HCT116 (cell line): ENCODE results near the gene SORCS2. TPM values are rescaled to one million over a fixed set of nuclear protein-coding genes. Genes with fewer than 3 reads are reported as not detected.

Source experiments
- ATAC-seq: fragments of 200-7000 bp; cut with Tn5 transposase; 2 replicates; pipeline ENCODE4 v1.9.1; 2020; ENCODE audit warnings: mild to moderate bottlenecking, moderate library complexity
- BruUV-seq: library from RNA; stranded (reverse); fragments of 400-500 nt; replicated peaks from 2 replicates; lab custom pipeline; 2021; lab: Mats Ljungman, UMichigan
- CTCF ChIA-PET: fragments of 300-600 bp; sonication (Branson Sonifier 250); formaldehyde crosslinking; loops from one replicate; lab custom pipeline; 2021; ENCODE audit warnings: antibody characterized with exemption; lab: Charles Lee
- POLR2A ChIA-PET: fragments of 300-600, 350-600 bp; sonication (Branson Sonifier 250); formaldehyde crosslinking; loops from one replicate; lab custom pipeline; 2021; ENCODE audit warnings: antibody characterized with exemption; lab: Charles Lee
- RAD21 ChIA-PET, 2 experiments: fragments of 300-600 bp; sonication (Branson Sonifier 250); formaldehyde crosslinking; loops; one replicate each; lab custom pipeline; 2023; ENCODE audit warnings: low total read pairs in 2 of 2; ENCODE audit not compliant: uncharacterized antibody in 2 of 2, unreplicated experiment in 2 of 2, low non-redundant PET in 1 of 2; lab: Charles Lee
- DNase-seq: peaks from one replicate; pipeline ENCODE4 v3.0.0-alpha.2; 2010; ENCODE audit warnings: low read depth, low spot score
- H2AFZ ChIP-seq: fragments of 200-600 bp; shearing (Covaris generic), sonication (generic); 2 replicates; pipeline ENCODE4 v1.6.1; 2017; ENCODE audit warnings: low read depth, mixed run types, mixed read lengths, antibody characterized with exemption, low read length; ENCODE audit not compliant: poor library complexity, severe bottlenecking
- H3K27ac ChIP-seq: 2 replicates; pipeline ENCODE4 v1.5.1; 2012; ENCODE audit warnings: low read depth, low read length
- H3K27me3 ChIP-seq: fragments of 200-600 bp; sonication (generic); 2 replicates; pipeline ENCODE4 v1.6.1; 2016; ENCODE audit warnings: mixed run types, low read length, mixed read lengths; ENCODE audit not compliant: insufficient read depth
- H3K36me3 ChIP-seq, 2 experiments: fragments of 200-500 bp in 1 of 2; fragments of 200-600 bp in 1 of 2; sonication (Bioruptor generic) in 1 of 2; sonication (generic) in 1 of 2; 2 replicates each; pipeline versions ENCODE4 v1.5.1 to v1.6.1; 2014 to 2016; ENCODE audit warnings: low read length in 2 of 2, inconsistent platforms in 1 of 2, mixed read lengths in 1 of 2, mixed run types in 1 of 2; ENCODE audit not compliant: insufficient read depth in 2 of 2, control insufficient read depth in 1 of 2
- H3K4me1 ChIP-seq, 2 experiments: fragments of 200-600 bp in 1 of 2; sonication (generic) in 1 of 2; 2 replicates each; pipeline versions ENCODE4 v1.5.1 to v1.6.1; 2012 to 2017; ENCODE audit warnings: low read length in 2 of 2, inconsistent platforms in 1 of 2, mild to moderate bottlenecking in 1 of 2, mixed read lengths in 1 of 2, mixed run types in 1 of 2, moderate library complexity in 1 of 2; ENCODE audit not compliant: insufficient read depth in 2 of 2, control insufficient read depth in 1 of 2
- H3K4me2 ChIP-seq: fragments of 200-600 bp; sonication (generic); 2 replicates; pipeline ENCODE4 v1.6.1; 2017; ENCODE audit warnings: mixed run types, low read length, mixed read lengths
- H3K4me3 ChIP-seq, 2 experiments: fragments of 200-600 bp in 1 of 2; sonication (generic) in 1 of 2; replicated peaks in 1 of 2; 2 replicates each; pipeline ENCODE4 v1.5.1; 2011 to 2016; ENCODE audit warnings: low read length in 2 of 2, control low read depth in 1 of 2, low read depth in 1 of 2, mild to moderate bottlenecking in 1 of 2, mixed read lengths in 1 of 2, mixed run types in 1 of 2
- H3K79me2 ChIP-seq: fragments of 200-600 bp; sonication (generic); 2 replicates; pipeline ENCODE4 v1.6.1; 2017; ENCODE audit warnings: mild to moderate bottlenecking, mixed run types, low read length, moderate library complexity, mixed read lengths; ENCODE audit not compliant: insufficient read depth
- H3K9ac ChIP-seq: fragments of 200-600 bp; sonication (generic); 2 replicates; pipeline ENCODE4 v1.6.1; 2016; ENCODE audit warnings: low read length, mixed read lengths
- H3K9me2 ChIP-seq: fragments of 200-600 bp; sonication (generic), shearing (Covaris generic); 2 replicates; pipeline ENCODE4 v1.6.1; 2017; ENCODE audit warnings: mixed run types, mild to moderate bottlenecking, moderate library complexity; ENCODE audit not compliant: insufficient read depth
- H3K9me3 ChIP-seq, 2 experiments: fragments of 200-500 bp in 1 of 2; fragments of 200-600 bp in 1 of 2; sonication (Bioruptor generic) in 1 of 2; sonication (generic) in 1 of 2; 2 replicates each; pipeline ENCODE4 v1.6.1; 2014 to 2017; ENCODE audit warnings: low read length in 2 of 2, mixed read lengths in 2 of 2, inconsistent platforms in 1 of 2, low read depth in 1 of 2, mild to moderate bottlenecking in 1 of 2, mixed run types in 1 of 2, moderate library complexity in 1 of 2; ENCODE audit not compliant: control insufficient read depth in 1 of 2, insufficient read depth in 1 of 2
- H4K20me1 ChIP-seq: fragments of 200-600 bp; sonication (generic), shearing (Covaris generic); 2 replicates; pipeline ENCODE4 v1.6.1; 2017; ENCODE audit warnings: mixed run types, mild to moderate bottlenecking, moderate library complexity; ENCODE audit not compliant: insufficient read depth
- CBX3 ChIP-seq: IDR thresholded peaks from 2 replicates; pipeline ENCODE4 v1.6.1; 2012; ENCODE audit warnings: low read depth
- CEBPB ChIP-seq: IDR thresholded peaks from 2 replicates; pipeline ENCODE4 v1.6.1; 2012; ENCODE audit warnings: low read depth
- EGR1 ChIP-seq: IDR thresholded peaks from 2 replicates; pipeline ENCODE4 v1.6.1; 2012; ENCODE audit warnings: low read depth
- EZH2 ChIP-seq: fragments of 200-600 bp; sonication (generic); IDR thresholded peaks from 2 replicates; pipeline ENCODE4 v1.6.1; 2017; ENCODE audit warnings: antibody characterized with exemption, mixed run types
- EZH2phosphoT487 ChIP-seq: fragments of 200-600 bp; IDR thresholded peaks from 2 replicates; pipeline ENCODE4 v1.6.1; 2018; ENCODE audit warnings: antibody characterized with exemption, borderline replicate concordance
- JUND ChIP-seq: IDR thresholded peaks from 2 replicates; pipeline ENCODE4 v1.6.1; 2012
- POLR2A ChIP-seq: IDR thresholded peaks from 2 replicates; pipeline ENCODE4 v1.7.0; 2011; ENCODE audit warnings: borderline replicate concordance; ENCODE audit not compliant: insufficient read depth, insufficient read length; ENCODE audit errors: extremely low read depth
- RAD21 ChIP-seq: IDR thresholded peaks from 2 replicates; pipeline ENCODE4 v1.6.1; 2012; ENCODE audit warnings: low read depth, mild to moderate bottlenecking
- SIN3A ChIP-seq: IDR thresholded peaks from 2 replicates; pipeline ENCODE4 v1.6.1; 2012; ENCODE audit warnings: low read depth
- SP1 ChIP-seq: IDR thresholded peaks from 2 replicates; pipeline ENCODE4 v1.6.1; 2012; ENCODE audit warnings: low read depth
- SRF ChIP-seq: IDR thresholded peaks from 2 replicates; pipeline ENCODE4 v1.6.1; 2012; ENCODE audit warnings: low read depth
- TCF7L2 ChIP-seq: IDR thresholded peaks from 2 replicates; pipeline ENCODE4 v1.7.0; 2011; ENCODE audit warnings: borderline replicate concordance, inconsistent platforms; ENCODE audit not compliant: insufficient read depth, insufficient read length; ENCODE audit errors: extremely low read depth
- YY1 ChIP-seq: IDR thresholded peaks from 2 replicates; pipeline ENCODE4 v1.6.1; 2011; ENCODE audit warnings: low read length, low read depth, moderate library complexity, mild to moderate bottlenecking; ENCODE audit not compliant: insufficient replicate concordance; ENCODE audit errors: extremely low read depth
- ZFX ChIP-seq: fragments of 450-650 bp; IDR thresholded peaks from 2 replicates; pipeline ENCODE4 v1.6.1; 2017
- ZNF274 ChIP-seq: fragments of 200-500 bp; sonication (Bioruptor generic); IDR thresholded peaks from 2 replicates; pipeline ENCODE4 v1.6.1; 2014; ENCODE audit warnings: mild to moderate bottlenecking, low read depth, low read length, inconsistent platforms
- intact Hi-C: fragments of 100-400 bp; cut with micrococcal nuclease; formaldehyde crosslinking; loops from 2 replicates; pipeline ENCODE4 v1.10.0; 2022
- total RNA-seq: library from RNA; stranded (reverse); gene quantifications from one replicate; pipeline ENCODE4 v1.2.1, GENCODE V29; 2021; ENCODE audit not compliant: unreplicated experiment
- TF ChIP-seq, protein P1 (sequence below): IDR thresholded peaks from 2 replicates; pipeline ENCODE4 v1.6.1; 2012
- TF ChIP-seq, protein P2 (sequence below): IDR thresholded peaks from 2 replicates; pipeline ENCODE4 v1.6.1; 2011; ENCODE audit warnings: mild to moderate bottlenecking, low read length, moderate library complexity; ENCODE audit not compliant: insufficient replicate concordance; ENCODE audit errors: extremely low read depth
- TF ChIP-seq, protein P3 (sequence below): IDR thresholded peaks from 2 replicates; pipeline ENCODE4 v1.6.1; 2012; ENCODE audit warnings: low read depth

SORCS2 gene
- total RNA-seq, 1 experiment from 2014 or later, result 0.37 TPM

DNA sequence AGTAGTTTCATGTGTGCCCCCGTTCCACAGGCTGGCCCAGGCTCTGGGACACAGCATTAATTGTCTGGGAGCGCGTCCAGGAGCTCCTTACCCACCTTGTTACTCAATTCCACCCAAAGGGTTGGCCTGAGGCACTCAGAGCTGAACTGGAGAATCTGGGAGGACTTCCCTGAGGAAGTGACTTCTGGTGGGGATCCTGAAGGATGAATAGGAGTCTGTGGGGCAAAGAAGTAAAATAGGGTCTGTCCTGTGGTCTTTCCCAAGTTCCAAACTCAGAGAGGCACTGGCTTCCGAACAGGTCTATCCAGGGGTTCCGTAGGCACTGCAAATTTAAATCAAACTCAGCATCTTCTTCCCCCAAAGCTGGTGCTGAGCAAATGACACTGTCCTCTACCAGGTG lies 543.1 kb downstream of the SORCS2 start:
- H3K9me2 ChIP-seq, result no peaks in the 10 kb centered on the region
- ATAC-seq (no peak), DNase-seq (no peak)
- H3K27me3 ChIP-seq, result no peaks in the 10 kb centered on the region
- H4K20me1 ChIP-seq, result no peaks in the 10 kb centered on the region
- H3K36me3 ChIP-seq, result no peaks in the 10 kb centered on the region
- no TSS peak for BruUV-seq
- no peak overlapping the region for H3K27ac ChIP-seq
- no peaks in the 10 kb centered on the region for H3K4me1 ChIP-seq
- no peaks in the 10 kb centered on the region for H3K79me2 ChIP-seq
- intact Hi-C loops, result no loop called here
- POLR2A ChIA-PET, result no interaction called here
- TF ChIP-seq SP1 (no peak), TCF7L2 (no peak), JUND (no peak), ZNF274 (no peak), EZH2 (no peak), SRF (no peak), EZH2phosphoT487 (no peak), ZFX (no peak), YY1 (no peak), CBX3 (no peak), RAD21 (no peak), CEBPB (no peak), SIN3A (no peak), POLR2A (no peak), EGR1 (no peak)
- TF ChIP-seq, protein P1, sequence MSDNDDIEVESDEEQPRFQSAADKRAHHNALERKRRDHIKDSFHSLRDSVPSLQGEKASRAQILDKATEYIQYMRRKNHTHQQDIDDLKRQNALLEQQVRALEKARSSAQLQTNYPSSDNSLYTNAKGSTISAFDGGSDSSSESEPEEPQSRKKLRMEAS, result no peak
- TF ChIP-seq, protein P2, sequence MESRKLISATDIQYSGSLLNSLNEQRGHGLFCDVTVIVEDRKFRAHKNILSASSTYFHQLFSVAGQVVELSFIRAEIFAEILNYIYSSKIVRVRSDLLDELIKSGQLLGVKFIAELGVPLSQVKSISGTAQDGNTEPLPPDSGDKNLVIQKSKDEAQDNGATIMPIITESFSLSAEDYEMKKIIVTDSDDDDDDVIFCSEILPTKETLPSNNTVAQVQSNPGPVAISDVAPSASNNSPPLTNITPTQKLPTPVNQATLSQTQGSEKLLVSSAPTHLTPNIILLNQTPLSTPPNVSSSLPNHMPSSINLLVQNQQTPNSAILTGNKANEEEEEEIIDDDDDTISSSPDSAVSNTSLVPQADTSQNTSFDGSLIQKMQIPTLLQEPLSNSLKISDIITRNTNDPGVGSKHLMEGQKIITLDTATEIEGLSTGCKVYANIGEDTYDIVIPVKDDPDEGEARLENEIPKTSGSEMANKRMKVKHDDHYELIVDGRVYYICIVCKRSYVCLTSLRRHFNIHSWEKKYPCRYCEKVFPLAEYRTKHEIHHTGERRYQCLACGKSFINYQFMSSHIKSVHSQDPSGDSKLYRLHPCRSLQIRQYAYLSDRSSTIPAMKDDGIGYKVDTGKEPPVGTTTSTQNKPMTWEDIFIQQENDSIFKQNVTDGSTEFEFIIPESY, result no peak
- TF ChIP-seq, protein P3, sequence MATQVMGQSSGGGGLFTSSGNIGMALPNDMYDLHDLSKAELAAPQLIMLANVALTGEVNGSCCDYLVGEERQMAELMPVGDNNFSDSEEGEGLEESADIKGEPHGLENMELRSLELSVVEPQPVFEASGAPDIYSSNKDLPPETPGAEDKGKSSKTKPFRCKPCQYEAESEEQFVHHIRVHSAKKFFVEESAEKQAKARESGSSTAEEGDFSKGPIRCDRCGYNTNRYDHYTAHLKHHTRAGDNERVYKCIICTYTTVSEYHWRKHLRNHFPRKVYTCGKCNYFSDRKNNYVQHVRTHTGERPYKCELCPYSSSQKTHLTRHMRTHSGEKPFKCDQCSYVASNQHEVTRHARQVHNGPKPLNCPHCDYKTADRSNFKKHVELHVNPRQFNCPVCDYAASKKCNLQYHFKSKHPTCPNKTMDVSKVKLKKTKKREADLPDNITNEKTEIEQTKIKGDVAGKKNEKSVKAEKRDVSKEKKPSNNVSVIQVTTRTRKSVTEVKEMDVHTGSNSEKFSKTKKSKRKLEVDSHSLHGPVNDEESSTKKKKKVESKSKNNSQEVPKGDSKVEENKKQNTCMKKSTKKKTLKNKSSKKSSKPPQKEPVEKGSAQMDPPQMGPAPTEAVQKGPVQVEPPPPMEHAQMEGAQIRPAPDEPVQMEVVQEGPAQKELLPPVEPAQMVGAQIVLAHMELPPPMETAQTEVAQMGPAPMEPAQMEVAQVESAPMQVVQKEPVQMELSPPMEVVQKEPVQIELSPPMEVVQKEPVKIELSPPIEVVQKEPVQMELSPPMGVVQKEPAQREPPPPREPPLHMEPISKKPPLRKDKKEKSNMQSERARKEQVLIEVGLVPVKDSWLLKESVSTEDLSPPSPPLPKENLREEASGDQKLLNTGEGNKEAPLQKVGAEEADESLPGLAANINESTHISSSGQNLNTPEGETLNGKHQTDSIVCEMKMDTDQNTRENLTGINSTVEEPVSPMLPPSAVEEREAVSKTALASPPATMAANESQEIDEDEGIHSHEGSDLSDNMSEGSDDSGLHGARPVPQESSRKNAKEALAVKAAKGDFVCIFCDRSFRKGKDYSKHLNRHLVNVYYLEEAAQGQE, result no peak
- no peak overlapping the region for H3K9ac ChIP-seq
- RAD21 ChIA-PET, result no interaction called here
- H3K9me3 ChIP-seq, result no peaks in the 10 kb centered on the region
- H3K4me2 ChIP-seq, result no peak overlapping the region
- no peak overlapping the region for H3K4me3 ChIP-seq
- CTCF ChIA-PET, result no interaction called here
- no peak overlapping the region for H2AFZ ChIP-seq
